Astrocyte (in vitro differentiated cells and primary cell): ENCODE data around the gene RAPGEF6. TPM values are rescaled to one million over a fixed set of nuclear protein-coding genes. Genes with fewer than 3 reads are reported as not detected.

ENCODE experiments used
- DNase-seq: peaks from one replicate; pipeline ENCODE4 v3.0.0-alpha.2; 2010; ENCODE audit warnings: low read depth
- FAIRE-seq: peaks from 2 replicates; lab custom pipeline; 2011; peaks lifted over from hg19 to GRCh38; lab: Jason Lieb, UNC
- H2AFZ ChIP-seq: 2 replicates; pipeline ENCODE4 v1.6.0; 2012; ENCODE audit warnings: low read depth, low read length, inconsistent platforms
- H3K27ac ChIP-seq: 2 replicates; pipeline ENCODE4 v1.5.1; 2011; ENCODE audit warnings: low read depth, low read length, inconsistent platforms
- H3K27me3 ChIP-seq: 2 replicates; pipeline ENCODE4 v1.6.0; 2011; ENCODE audit warnings: low read length, inconsistent platforms; ENCODE audit not compliant: insufficient read depth
- H3K36me3 ChIP-seq: 2 replicates; pipeline ENCODE4 v1.5.1; 2011; ENCODE audit warnings: low read length, inconsistent platforms; ENCODE audit not compliant: insufficient read depth
- H3K4me1 ChIP-seq: 2 replicates; pipeline ENCODE4 v1.5.1; 2011; ENCODE audit warnings: low read length, inconsistent platforms; ENCODE audit not compliant: insufficient read depth
- H3K4me2 ChIP-seq: 2 replicates; pipeline ENCODE4 v1.6.0; 2012; ENCODE audit warnings: low read length, inconsistent platforms
- H3K4me3 ChIP-seq: 2 replicates; pipeline ENCODE4 v1.5.1; 2011; ENCODE audit warnings: low read depth, mild to moderate bottlenecking, low read length, inconsistent platforms; ENCODE audit not compliant: insufficient read depth
- H3K79me2 ChIP-seq: 2 replicates; pipeline ENCODE4 v1.6.0; 2012; ENCODE audit warnings: mild to moderate bottlenecking, low read length, inconsistent platforms; ENCODE audit not compliant: insufficient read depth
- H3K9ac ChIP-seq: 2 replicates; pipeline ENCODE4 v1.6.0; 2012; ENCODE audit warnings: mild to moderate bottlenecking, low read length, inconsistent platforms
- H3K9me3 ChIP-seq: 2 replicates; pipeline ENCODE4 v1.5.1; 2012; ENCODE audit warnings: low read depth, mild to moderate bottlenecking, low read length, inconsistent platforms; ENCODE audit not compliant: insufficient read depth
- H4K20me1 ChIP-seq: 2 replicates; pipeline ENCODE4 v1.6.0; 2012; ENCODE audit warnings: low read length, inconsistent platforms; ENCODE audit not compliant: insufficient read depth
- H3K27ac Mint-ChIP-seq: one replicate; pipeline ENCODE4 v1.8.0; 2021; ENCODE audit warnings: mild to moderate bottlenecking, mixed read lengths; ENCODE audit not compliant: unreplicated experiment
- H3K27me3 Mint-ChIP-seq: one replicate; pipeline ENCODE4 v1.8.0; 2021; ENCODE audit warnings: low read depth, mixed read lengths; ENCODE audit not compliant: unreplicated experiment
- H3K36me3 Mint-ChIP-seq: one replicate; pipeline ENCODE4 v1.8.0; 2021; ENCODE audit warnings: low read depth, mixed read lengths; ENCODE audit not compliant: unreplicated experiment
- H3K4me1 Mint-ChIP-seq: one replicate; pipeline ENCODE4 v1.8.0; 2021; ENCODE audit warnings: low read depth, mixed read lengths; ENCODE audit not compliant: unreplicated experiment
- H3K4me3 Mint-ChIP-seq: one replicate; pipeline ENCODE4 v1.8.0; 2021; ENCODE audit warnings: mild to moderate bottlenecking, moderate library complexity, mixed read lengths; ENCODE audit not compliant: unreplicated experiment
- H3K9me3 Mint-ChIP-seq: one replicate; pipeline ENCODE4 v1.8.0; 2021; ENCODE audit warnings: mild to moderate bottlenecking, mixed read lengths; ENCODE audit not compliant: unreplicated experiment
- EZH2 ChIP-seq: IDR thresholded peaks from 2 replicates; pipeline ENCODE4 v1.6.1; 2012; ENCODE audit warnings: mild to moderate bottlenecking, low read length, inconsistent platforms; ENCODE audit not compliant: insufficient read depth
- total RNA-seq: library from RNA; stranded (reverse); gene quantifications from 2 replicates; pipeline ENCODE4 v1.2.1, GENCODE V29; 2021
- TF ChIP-seq, protein P1 (sequence below): IDR thresholded peaks from 2 replicates; pipeline ENCODE4 v1.5.1; 2011; ENCODE audit warnings: low read depth, mild to moderate bottlenecking, inconsistent platforms, low read length, moderate library complexity; ENCODE audit not compliant: insufficient read depth

Gene RAPGEF6
- total RNA-seq, 1 donor from 2014 or later = 14.9 TPM

DNA sequence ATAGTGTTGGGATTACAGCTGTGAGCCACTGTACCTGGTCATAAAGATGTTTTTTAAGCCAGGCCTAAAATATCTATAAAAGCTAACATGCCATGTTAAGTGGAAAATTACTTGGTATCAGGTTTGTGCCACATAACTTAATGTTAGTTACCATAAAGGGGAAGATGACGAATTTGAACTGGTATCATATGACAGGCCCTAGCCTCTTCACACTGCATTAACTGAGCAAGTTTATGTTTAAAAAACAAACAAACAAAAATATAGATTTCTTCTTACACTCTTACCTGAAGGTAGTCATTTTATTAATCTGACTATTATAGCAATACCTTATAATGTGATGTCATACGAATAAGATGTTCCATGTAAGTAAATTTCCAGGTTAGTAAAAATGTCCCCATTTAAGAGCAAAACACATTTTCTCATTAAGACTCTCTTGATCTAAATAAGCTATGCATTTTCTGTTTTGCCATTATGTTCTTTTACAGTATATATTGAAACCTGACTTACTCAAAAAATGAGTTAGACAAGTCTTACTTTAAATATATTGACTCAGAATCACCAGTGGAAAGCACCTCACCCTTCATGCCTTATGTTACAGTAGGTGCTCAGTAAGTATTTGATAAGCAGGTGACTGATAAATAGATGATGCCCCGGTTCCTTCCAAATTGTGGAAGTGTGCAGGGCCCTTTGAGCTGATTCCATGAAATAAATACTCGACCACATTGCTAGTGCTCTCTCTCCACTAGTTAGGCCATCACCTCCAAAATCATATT lies 245.7 kb downstream of the RAPGEF6 start:
- no peak for FAIRE-seq
- Histone ChIP-seq H3K4me1 (peaks cover 9% of the 10 kb centered on the region), H2AFZ (no peak overlapping the region), H3K79me2 (no peaks in the 10 kb centered on the region), H4K20me1 (no peaks in the 10 kb centered on the region), H3K27ac (no peak overlapping the region), H3K36me3 (peaks cover 3% of the 10 kb centered on the region), H3K27me3 (no peaks in the 10 kb centered on the region), H3K9ac (no peak overlapping the region), H3K9me3 (no peaks in the 10 kb centered on the region), H3K4me2 (no peak overlapping the region), H3K4me3 (no peak overlapping the region)
- Mint-ChIP-seq H3K4me3 (no peak overlapping the region), H3K27me3 (no peaks in the 10 kb centered on the region), H3K9me3 (no peaks in the 10 kb centered on the region), H3K36me3 (peaks cover 2% of the 10 kb centered on the region), H3K27ac (no peak overlapping the region), H3K4me1 (peaks cover 2% of the 10 kb centered on the region)
- DNase-seq = no peak
- TF ChIP-seq, protein P1, sequence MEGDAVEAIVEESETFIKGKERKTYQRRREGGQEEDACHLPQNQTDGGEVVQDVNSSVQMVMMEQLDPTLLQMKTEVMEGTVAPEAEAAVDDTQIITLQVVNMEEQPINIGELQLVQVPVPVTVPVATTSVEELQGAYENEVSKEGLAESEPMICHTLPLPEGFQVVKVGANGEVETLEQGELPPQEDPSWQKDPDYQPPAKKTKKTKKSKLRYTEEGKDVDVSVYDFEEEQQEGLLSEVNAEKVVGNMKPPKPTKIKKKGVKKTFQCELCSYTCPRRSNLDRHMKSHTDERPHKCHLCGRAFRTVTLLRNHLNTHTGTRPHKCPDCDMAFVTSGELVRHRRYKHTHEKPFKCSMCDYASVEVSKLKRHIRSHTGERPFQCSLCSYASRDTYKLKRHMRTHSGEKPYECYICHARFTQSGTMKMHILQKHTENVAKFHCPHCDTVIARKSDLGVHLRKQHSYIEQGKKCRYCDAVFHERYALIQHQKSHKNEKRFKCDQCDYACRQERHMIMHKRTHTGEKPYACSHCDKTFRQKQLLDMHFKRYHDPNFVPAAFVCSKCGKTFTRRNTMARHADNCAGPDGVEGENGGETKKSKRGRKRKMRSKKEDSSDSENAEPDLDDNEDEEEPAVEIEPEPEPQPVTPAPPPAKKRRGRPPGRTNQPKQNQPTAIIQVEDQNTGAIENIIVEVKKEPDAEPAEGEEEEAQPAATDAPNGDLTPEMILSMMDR = no peak
- TF ChIP-seq EZH2 = no peak

DNA sequence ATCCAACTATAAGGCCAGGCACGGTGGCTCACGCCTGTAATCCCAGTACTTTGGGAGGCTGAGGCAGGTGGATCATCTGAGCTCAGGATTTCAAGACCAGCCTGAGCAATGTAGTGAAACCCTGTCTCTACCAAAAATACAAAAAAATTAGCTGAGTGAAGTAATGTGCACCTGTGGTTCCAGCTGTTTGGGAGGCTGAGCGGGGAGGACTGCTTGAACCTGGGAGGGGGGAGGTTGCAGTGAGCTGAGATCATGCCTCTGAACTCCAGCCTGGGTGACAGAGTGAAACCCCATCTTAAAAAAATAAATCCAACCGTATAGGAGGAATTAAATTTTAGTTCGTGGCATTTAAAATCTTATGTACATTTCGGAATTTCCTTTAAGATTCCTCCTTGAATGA lies 247.8 kb downstream of the RAPGEF6 start:
- peaks cover 3% of the 10 kb centered on the region for H4K20me1 ChIP-seq
- Mint-ChIP-seq H3K36me3 (peaks cover 2% of the 10 kb centered on the region), H3K27ac (no peak overlapping the region), H3K4me3 (no peak overlapping the region), H3K27me3 (no peaks in the 10 kb centered on the region), H3K9me3 (no peaks in the 10 kb centered on the region), H3K4me1 (peaks cover 5% of the 10 kb centered on the region)
- H3K4me3 ChIP-seq = no peak overlapping the region
- DNase-seq = no peak
- H3K4me1 ChIP-seq = no peaks in the 10 kb centered on the region
- no peaks in the 10 kb centered on the region for H3K27me3 ChIP-seq
- no peaks in the 10 kb centered on the region for H3K9me3 ChIP-seq
- no peak overlapping the region for H3K27ac ChIP-seq
- peaks cover 4% of the 10 kb centered on the region for H3K79me2 ChIP-seq
- H2AFZ ChIP-seq = no peak overlapping the region
- TF ChIP-seq EZH2 = no peak
- TF ChIP-seq, protein P1 = no peak
- no peaks in the 10 kb centered on the region for H3K36me3 ChIP-seq
- no peak for FAIRE-seq
- no peak overlapping the region for H3K4me2 ChIP-seq
- H3K9ac ChIP-seq = no peak overlapping the region

DNA sequence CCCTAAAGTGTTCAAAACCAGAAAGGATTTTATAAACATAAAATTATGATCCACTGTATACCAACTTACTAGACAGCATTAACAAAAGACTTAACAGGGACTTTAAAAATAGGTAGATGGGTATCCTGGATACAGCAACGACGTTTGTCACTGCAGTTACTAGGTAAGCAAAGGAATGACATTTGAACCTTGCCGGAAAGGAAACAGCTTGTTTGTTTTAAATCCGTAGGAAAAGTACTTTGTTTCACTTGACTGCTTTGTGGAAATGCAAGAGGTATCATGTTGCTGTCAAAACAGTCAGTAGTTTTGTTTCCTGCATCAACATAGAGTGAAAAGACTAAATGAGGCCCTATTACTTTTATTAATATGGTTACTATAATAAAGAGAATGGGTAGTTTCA lies 248.2 kb downstream of the RAPGEF6 start:
- H3K9ac ChIP-seq = no peak overlapping the region
- no peak overlapping the region for H2AFZ ChIP-seq
- H3K4me3 ChIP-seq = no peak overlapping the region
- TF ChIP-seq, protein P1 = no peak
- TF ChIP-seq EZH2 = no peak
- peaks cover 5% of the 10 kb centered on the region for H3K4me1 Mint-ChIP-seq
- H3K9me3 ChIP-seq = no peaks in the 10 kb centered on the region
- H3K27ac Mint-ChIP-seq = no peak overlapping the region
- H3K9me3 Mint-ChIP-seq = no peaks in the 10 kb centered on the region
- no peak overlapping the region for H3K27ac ChIP-seq
- FAIRE-seq (no peak), DNase-seq (peak; percentile 21)
- no peak overlapping the region for H3K4me3 Mint-ChIP-seq
- peaks cover 3% of the 10 kb centered on the region for H4K20me1 ChIP-seq
- H3K79me2 ChIP-seq = peaks cover 8% of the 10 kb centered on the region
- no peaks in the 10 kb centered on the region for H3K27me3 Mint-ChIP-seq
- no peaks in the 10 kb centered on the region for H3K36me3 ChIP-seq
- no peaks in the 10 kb centered on the region for H3K27me3 ChIP-seq
- no peak overlapping the region for H3K4me2 ChIP-seq
- no peaks in the 10 kb centered on the region for H3K4me1 ChIP-seq
- no peaks in the 10 kb centered on the region for H3K36me3 Mint-ChIP-seq
